HG02981 (cell line): ENCODE results near the gene HELZ.
A peak's percentile ranks its signal among the peaks of the same experiment; 100 is the strongest.
"Not testable (repeated sequence)": the region's sequence is repeated elsewhere in the genome, so short reads cannot be mapped to it uniquely, and the experiment has no call there.

Experiments
- ATAC-seq: cut with Tn5 transposase; IDR thresholded peaks from one replicate; pipeline ENCODE4 v1.9.1; 2021; ENCODE audit warnings: mild to moderate bottlenecking, moderate library complexity; ENCODE audit not compliant: unreplicated experiment

HELZ gene

DNA sequence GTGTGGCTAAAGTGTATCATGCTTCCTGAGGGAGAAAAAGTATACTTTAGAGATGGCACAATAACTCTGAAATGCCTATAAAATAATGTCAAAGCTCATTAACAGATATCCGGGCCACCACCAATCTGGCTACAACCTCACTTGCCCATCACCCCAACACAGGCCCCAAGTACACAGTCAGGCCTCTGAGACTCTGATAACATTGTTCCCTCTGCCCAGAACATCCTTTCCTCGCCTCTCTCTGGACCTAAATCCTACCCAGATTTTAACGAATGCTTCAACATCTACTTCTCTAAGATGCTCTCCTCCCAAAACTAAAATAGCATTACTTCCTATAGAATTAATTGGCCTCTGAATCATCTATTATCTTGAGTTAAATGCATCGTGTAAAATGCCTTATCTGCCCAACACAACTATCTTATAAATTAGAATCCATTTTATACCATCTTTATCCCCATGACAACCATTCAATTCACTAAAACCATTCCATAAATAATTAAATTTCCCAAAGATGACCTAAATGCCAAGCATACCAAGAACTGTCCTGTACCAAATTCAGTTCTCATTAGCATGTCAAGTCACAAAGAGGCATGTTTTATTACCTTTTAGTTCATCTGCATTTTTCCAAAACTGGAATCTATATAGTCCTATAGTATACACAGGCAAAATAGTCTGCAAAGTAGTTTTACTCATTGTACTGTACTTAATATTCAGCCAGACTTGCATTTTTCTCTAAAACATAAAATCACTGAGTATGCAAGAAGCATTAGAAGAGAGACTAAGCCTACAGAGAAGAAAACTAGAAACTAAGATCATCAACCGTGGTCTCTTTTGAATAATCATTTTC is 15.7 kb downstream of the HELZ start:
- ATAC-seq: no peak

DNA sequence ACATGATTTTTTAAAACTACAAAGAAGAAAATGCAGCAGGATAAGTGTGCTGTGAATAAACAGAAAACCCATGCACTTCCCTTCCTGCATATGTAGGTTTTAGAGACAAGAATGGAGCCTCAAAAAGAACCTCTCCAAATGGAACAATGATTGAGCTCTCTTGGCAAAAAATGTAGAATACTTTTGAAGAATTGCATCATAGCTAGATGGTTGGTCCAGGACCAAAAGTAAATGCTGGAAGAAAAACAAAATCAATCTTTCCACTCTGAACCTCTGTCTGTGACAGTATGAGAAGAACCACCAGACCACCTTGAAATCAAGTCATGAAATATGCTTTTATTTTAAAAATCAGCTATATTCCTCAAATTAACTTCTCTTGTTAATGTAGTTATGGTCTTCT is 17.5 kb downstream of the HELZ start:
- no peak for ATAC-seq

DNA sequence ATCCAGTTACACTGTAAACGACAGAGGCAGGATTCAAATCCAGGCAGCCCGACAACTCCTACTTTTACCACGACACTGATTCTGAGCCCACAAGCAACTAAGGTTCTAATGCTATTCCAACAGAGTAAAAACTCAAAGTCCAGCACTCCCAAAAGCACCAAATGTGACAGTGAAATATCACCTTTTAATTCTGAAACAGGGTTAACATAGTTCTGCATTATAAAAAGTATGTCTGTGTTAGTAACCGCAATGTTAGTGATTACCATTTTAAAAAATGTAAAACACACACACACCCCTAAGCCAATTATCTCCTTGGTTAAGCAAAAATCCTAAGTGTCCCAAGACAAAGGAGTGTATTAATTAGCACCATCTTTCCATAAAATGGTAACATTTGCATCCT is 19.7 kb downstream of the HELZ start:
- no peak for ATAC-seq

DNA sequence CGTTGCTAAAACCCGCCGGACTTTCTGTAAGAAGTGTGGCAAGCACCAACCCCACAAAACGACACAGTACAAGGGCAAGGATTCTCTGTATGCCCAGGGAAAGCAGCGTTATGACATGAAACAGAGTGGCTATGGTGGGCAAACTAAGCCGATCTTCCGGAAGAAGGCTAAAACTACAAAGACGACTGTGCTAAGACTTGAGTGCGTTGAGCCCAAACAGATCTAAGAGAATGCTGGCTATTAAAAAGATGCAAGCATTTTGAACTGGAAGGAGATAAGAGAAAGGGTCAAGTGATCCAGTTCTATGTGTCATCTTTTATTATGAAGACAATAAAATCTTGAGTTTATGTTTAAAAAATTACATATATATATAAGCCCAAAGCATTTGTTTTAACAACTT is 20.3 kb downstream of the HELZ start:
- ATAC-seq: no peak

DNA sequence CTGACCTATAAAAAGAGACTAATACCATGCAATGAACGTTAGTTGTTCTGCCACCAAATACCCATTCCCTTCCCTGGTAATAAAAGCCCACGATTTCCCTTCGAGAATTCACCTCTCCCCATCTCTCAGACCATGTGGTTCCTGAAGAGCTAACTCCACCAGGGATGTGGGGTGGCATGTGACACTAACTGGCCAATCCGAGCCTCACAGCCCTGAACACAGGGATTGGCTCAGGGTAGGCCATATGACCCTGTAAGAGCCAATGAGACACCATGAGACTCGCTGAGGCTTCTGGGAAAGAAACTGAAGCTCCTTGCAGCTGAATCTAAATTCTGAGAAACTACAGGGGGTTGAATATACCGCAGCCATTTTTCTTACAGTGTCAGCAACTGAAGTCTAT is 21.1 kb downstream of the HELZ start:
- ATAC-seq: no peak

DNA sequence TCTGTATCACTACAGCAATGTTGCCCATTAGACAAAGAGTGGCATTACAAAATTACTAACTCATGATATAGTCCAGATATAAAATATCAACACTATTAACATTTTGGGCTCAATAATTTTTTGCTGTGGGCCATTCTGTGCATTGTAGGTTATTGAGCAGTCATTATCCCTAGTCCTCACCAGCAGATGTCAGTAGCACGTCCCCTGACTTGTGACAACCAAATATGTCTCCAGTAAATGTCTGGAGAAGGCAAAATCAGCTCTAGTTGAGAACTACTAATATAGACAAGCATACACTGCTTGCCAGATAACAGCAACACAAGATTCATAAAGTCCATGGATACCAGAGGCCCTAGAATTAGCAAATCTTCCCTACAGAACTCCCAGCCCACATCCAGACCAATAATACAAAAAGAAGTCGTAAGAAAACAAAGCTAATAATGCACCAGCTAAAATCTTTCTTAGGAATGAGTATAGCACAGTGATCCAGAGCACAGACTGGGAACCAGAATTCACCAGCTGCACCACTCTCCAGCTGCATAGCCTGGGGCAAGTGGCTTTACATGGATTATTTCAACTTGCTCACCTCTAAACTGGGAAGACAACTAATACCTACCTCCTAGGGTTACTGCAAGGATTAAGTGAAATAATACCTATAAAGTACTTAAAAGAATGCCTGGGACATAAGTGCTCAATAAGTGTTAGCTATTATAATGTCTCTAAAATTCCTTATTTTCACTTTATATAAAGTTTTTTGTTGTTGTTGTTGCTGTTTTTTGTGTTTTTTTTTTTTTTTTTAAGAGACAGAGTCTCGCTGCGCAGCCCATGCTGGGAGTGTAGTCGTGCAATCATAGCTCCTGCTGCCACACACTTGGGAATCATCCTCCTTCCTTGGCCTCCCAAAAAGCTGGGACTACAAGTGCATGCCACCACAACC is 23.7 kb downstream of the HELZ start:
- ATAC-seq: no peak

DNA sequence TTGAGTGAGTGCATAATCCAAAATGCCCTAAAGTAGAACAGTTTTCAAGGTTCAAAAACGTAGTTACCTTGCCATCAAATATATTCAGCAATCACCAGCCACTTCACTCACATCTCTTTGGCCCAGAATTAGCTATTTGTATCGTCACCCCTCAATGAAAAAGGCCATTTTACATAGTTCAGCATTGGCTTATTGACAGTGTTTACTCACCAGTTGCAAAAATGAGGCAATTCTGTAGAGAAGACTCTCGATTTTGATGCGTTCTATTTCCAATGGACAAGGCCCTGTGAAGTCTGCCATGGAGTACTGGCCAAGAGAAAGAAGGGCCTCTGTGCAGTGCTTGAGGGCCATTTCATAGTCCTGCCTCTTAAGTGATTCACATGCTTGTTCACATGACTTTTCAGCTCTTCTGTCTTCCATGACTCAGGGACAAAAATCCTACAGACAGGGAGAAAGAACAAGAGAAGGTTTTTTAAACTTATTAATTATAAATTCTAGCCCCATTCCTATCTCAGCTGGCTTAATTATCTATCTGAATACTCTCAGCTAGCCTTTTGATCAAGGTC is 26.5 kb downstream of the HELZ start:
- no peak for ATAC-seq

DNA sequence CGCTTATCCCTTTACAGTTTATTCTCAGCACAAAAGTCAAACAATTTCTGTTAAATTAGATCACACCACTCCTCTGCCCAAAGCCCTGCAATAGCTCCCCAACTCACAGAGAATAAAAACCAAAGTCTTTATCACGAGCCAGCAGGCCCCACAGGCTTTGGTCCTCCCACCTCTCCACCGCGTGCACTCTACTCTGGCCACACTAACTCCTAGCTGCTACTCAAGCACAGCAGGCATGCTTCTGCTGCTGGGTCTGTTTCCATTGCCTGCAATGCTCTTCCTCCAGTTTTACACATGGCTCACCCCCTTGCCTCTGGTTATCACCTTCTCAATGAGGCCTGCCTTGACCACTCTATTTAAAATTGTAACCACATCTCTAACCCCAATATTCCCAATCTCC is 27.6 kb downstream of the HELZ start:
- no peak for ATAC-seq

DNA sequence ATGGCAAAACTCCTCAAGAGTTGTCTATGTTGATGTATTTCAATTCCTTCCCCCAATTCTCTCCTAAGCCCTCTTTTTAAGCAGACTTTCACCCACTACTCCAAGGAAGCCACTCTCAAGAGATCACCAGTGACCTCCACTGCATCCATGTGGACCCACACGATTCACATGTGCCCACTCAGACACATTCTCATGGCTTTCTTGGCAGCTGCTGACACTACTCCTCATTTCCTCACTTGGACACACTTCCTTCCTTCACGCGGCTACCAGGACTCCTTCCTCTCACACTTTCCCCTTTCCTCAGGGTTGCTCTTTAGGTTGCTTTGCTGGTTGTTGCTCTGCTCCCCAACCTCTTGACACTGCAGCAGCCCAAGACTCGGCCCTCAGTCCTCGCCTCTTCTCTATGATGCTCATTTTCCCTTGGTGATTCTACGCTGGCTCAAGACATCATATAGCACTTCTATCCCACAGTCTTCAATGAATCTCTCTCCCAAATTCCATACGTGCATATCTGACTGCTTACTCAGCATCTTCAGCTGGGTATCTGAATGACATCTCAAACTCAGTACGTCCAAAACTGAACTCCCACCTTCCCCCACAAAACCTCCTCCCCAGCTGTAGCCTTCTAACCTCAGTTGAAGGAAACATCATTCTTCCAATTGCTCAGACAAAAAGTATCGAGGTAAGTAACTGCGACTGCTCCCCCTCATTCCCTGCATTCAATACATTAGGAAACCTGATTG is 28.2 kb downstream of the HELZ start:
- ATAC-seq: no peak

DNA sequence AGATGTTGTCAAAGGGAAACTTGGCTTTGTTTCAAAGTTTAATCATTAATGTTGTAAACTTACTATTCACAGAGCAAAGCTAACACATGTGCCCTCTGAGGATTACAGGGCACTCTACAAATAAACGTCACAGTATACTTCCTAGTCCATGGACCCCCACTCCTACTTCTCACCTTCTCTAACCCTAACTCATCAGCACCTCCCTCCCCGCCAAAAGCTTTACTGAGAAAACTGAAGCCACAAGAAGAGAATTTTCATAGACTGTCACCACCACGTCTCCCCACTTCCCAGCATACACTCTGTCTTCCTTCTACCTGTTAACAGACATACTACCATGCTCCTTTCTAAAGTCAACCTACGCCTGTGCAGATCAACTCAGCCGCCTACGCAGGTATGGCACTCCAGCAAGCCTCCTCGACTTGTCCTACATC is 29.0 kb downstream of the HELZ start:
- ATAC-seq: peak; percentile 68

DNA sequence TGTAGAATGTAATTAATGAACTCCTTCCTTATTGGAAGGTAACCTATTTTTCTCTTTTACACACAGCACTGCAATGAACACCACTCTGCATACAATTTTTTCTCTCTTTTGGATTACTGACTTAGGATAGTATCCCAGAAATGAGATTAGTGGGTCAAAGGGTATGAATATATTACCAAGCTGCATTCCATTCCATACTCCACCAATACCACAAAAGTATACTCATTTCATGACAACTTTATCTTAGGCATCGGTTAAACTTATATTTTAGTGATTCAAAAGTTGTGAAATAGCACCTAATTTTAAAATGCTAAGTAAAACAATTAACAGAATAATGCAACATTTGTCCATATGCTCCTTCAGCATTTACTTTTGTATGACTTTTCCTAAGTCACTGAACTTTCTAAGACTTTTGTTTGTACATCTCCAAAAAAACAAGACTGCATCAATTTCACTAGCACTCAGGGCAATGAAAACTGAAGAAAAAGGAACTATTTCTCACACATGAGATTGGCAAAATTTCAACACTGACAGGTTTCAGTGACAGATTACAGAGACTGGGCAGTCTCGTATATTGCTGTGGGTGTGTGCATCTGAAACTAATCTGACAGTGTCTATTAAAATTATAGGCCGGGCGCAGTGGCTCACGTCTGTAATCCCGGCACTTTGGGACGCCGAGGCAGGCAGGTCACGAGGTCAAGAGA is 32.1 kb downstream of the HELZ start:
- ATAC-seq: no peak

DNA sequence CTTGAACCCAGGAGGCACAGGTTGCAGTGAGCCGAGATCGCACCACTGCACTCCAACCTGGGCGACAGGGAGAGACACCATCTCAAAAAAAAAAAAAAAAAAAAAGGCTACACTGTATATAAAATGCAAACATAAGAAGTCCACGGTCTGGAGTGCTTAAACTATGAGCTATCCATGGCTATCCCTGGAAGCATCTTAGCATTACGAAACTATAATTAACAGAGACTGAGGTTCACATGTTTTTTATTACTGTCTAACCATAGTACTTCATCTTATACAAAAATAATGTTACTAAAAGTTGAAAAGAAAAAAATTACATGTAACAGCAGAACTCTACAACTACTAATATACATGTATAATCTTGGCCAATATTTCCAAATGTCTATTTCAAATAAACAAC is 32.8 kb downstream of the HELZ start:
- ATAC-seq: no peak

DNA sequence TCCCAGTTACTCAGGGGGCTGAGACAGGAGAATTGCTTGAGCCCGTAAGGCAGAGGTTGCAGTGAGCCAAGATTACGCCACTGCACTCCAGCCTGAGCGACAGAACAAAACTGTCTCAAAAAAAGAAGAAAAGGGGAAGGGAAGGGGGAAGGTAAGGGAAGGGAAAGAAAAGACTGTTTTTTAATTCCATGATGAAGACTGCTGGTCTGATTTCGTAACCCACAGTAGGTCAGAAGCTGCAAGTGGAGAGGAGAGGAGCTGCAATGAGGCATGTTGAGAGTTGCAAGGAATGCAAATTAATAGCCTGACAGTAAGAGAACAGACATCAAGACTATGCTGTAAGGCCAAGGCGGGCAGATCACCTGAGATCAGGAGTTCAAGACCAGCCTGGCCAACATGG is 33.3 kb downstream of the HELZ start:
- ATAC-seq: no peak

DNA sequence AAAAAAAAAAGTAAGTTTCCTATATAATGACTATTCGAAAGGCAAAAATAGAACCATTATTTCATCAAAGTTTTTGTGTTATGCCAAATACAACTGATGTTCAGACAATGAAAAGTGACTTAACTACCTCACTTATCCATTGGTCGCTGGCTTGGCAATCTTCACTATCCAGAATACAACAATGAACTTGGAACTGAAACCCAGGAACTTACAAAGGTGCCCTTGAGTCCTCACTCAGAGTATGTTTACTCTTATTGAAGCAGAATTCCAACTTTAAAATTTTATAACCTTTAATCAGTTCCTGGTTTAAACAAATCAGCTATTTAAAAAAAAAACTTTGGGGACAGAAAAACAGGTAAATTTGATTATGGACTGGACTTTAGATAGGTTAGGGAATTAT is 34.1 kb downstream of the HELZ start:
- no peak for ATAC-seq

DNA sequence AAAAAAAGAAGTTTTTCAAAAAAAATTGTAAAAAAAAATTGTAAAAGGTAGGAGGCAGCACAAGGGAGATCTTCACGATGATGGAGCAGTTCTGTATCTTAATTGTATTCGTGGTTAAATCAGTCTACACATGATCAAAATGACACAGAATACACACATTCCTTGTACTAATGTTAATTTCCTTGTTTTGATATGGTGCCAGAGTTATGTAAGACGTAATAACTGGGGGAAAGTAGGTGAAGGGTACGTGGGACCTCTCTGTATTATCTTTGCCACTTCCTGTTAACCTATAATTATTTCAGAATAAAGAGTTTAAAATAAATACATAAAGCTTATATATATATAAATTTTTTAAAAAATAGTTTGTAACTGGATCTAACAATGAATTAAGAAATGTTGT is 36.8 kb downstream of the HELZ start:
- no peak for ATAC-seq

DNA sequence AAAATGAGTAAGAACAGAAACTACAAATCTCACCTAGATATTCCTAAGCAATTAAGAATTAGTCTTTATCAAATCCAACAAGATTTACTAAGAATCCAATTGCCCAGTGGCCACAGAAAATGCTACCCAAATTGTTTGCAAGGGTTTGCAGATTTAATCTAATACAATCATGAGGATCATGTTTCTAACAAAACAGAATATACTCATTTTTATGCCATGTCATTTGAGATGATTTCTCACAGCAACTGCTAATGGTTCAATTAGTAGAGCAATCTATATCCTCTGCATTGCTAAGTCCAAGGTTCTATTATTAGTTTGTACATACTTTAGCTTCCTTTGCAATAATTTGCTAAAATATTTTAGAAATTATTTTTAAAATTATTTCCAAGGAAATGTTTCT is 41.2 kb downstream of the HELZ start:
- ATAC-seq: no peak

DNA sequence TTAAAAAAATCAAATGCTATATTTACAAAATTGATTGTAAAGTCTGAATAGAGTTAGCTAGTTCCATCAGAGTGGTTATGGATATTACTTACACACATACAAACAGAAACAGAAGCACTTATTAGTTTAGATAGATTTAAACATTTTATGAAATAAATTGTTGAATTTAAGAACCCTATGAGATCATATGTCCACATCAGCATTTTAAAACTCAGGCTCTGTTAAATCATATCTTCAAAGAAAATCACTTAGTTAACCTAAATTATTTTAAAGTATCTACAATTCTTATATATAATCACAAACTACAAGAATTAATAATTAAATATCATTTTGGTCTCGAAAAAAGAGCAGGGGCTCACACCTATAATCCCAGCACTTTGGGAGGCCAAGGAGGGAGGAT is 42.5 kb downstream of the HELZ start:
- no peak for ATAC-seq

DNA sequence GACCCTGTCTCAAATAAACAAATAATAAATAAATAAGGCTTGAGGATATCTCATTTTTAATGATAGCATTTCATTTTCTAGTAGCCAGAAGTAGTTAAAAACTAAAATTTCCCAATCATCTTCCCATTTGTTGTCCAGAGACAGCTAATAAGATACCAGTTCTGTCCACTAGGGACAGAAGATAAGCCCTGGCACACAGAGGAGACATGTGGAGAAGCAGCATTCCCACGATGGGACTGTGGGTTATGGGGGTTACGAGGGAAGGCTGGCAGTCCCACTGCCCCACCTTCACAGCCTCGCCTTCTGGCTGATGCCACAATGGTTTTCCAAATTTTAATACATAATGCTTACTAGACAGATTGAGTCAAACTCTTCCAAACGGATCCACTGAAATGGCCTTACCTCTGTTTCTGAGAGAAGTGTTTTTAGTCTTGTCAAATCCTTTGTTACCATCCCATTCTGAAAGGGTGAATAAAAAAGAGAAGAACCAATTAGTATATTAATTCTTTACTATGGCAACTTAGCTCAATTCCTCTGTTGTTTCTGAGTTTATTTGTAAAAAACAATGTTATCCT is 44.2 kb downstream of the HELZ start:
- ATAC-seq: no peak

DNA sequence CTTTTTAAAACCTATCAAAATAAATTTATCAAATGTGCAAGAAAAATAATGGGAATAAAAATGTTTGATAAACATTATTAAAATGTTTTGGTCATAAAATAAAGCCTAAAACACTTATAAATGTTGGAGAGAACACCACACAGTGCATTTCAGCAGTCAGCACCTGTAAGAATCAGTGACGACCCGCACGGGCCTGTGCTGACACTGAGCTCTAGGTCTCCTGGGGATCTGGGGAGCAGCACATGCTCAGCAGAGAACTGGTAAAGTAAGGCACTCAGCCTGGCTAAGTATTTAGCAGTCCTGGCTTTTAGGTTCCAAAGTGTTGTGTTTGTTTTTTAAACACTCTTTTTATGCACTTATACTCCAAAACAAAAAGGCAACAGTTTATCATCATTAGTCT is 46.9 kb downstream of the HELZ start:
- no peak for ATAC-seq

DNA sequence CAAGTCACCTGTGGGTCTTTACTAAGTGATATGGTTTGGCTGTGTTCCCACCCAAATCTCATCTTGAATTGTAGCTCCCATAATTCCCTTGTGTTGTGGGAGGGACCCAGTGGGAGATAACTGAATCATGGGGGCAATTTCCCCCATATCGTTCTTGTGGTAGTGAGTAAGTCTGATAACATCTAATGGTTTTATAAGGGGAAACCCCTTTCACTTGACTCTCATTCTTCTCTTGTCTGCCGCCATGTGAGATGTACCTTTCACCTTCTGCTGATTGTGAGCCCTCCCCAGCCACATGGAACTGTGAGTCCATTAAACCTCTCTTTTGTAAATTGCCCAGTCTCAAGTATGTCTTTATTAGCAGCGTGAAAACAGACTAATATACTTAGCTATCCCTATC is 48.0 kb downstream of the HELZ start:
- not testable (repeated sequence) for ATAC-seq
